C4-2B (cell line): ENCODE measurements around the gene RNF217.

Experiments used
- H3K27ac ChIP-seq: fragments of 450-650 bp; 2 replicates; pipeline ENCODE4 v1.5.1; 2017
- CTCF ChIP-seq: fragments of 450-650 bp; conservative IDR thresholded peaks from 2 replicates; pipeline ENCODE4 v1.5.1; 2017; ENCODE audit warnings: mild to moderate bottlenecking
- ZFX ChIP-seq: fragments of 450-650 bp; IDR thresholded peaks from 2 replicates; pipeline ENCODE4 v1.6.1; 2017

Gene RNF217

DNA sequence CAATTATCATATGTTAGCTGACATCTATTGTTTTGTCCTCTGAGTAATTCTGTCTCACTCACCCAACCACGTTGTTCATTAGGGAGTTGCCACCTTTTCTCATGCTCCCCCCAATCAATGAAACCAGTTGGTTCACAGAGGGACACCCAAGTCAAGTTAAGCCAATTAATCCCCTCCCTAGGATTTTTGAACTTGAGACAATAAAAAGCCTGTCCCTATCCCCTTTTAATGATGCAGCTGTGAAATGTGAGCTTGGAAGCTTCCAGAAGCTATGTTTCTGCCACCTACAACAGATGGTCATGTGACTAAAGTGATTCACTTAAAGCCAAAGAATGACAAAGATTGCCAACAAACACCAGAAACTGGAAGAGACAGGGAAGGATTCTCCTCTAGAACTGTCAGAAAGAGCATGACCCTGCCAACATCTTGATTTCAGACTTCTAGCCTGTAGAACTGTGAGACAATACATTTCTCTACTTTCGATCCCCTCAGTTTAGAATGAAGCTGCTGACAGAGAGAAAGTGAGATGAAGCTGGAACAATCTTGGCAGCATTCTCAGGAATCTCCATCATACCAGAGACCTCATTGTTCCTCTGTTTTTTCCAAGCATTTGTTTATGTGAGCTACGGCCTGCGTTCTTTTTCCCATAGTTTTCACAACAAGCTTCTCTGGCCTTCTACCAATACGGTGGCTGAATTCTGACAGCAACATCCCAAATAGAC is 133.5 kb downstream of the RNF217 start:
- TF ChIP-seq CTCF, result no peak
- no peak for TF ChIP-seq ZFX

GRCh38 chr6:125097186-125097585 is 134.9 kb downstream of the RNF217 start:
- H3K27ac ChIP-seq, result no peak overlapping the region

More for the DNA sequence above, 133.5 kb downstream of the RNF217 start:
- H3K27ac ChIP-seq, result no peak overlapping the region

GRCh38 chr6:125098253-125098652 is 136.0 kb downstream of the RNF217 start:
- no peak overlapping the region for H3K27ac ChIP-seq
- no peak for TF ChIP-seq ZFX
- no peak for TF ChIP-seq CTCF

More at GRCh38 chr6:125097186-125097585, 134.9 kb downstream of the RNF217 start:
- TF ChIP-seq ZFX (no peak), CTCF (no peak)

GRCh38 chr6:125099211-125100073 is 137.2 kb downstream of the RNF217 start:
- no peak; the same call in 1 of the 2 replicates for TF ChIP-seq CTCF
- no peak for TF ChIP-seq ZFX
- H3K27ac ChIP-seq, result no peak overlapping the region

DNA sequence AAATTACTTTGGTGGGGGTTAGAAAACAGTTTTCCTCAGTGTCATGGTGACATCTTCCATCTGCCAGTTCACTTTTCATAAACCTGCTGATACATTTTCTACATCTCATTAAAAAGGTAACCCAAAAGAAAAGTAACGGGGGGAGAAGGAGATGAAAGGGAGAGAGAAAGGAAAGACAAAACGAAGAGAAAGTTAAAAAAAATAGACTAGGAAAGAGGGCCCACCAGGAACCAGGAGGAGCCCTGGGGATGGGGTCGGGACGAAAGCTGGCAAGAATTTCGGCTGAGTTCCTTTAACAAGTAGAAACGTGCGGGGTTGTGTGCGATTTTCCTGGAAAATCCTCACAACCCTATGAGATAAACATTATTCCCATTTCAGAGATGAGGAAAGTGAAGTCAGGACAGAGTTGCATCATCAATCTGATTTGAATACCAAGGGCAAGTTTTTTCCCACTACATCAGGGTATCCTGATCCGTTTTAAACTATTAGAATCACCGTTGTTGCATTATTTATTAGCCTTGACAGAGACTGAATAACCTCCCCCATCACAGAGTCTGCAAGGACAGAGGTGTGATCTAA is 137.9 kb downstream of the RNF217 start:
- no peak overlapping the region for H3K27ac ChIP-seq
- no peak for TF ChIP-seq ZFX
- no peak for TF ChIP-seq CTCF

DNA sequence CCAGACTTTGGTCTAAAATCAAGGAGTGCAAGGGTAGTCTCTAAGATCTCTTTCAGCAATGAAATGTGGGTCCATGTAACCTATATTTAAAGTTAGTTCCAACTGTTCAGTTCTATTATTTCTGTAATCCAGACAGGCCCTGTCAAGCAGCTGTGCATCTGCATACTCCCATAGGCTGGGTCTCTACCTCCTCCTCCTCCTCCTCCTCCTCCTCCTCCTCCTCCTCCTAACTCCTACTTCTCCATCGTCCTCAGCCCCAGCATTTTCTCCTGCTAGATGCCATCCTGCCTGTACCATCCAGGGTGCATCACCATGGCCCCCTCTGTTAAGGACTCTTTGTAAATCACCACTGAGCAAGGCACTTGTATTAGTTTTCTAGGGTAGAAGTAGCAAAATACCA is 138.9 kb downstream of the RNF217 start:
- no peak for TF ChIP-seq CTCF
- TF ChIP-seq ZFX, result no peak
- no peak overlapping the region for H3K27ac ChIP-seq

DNA sequence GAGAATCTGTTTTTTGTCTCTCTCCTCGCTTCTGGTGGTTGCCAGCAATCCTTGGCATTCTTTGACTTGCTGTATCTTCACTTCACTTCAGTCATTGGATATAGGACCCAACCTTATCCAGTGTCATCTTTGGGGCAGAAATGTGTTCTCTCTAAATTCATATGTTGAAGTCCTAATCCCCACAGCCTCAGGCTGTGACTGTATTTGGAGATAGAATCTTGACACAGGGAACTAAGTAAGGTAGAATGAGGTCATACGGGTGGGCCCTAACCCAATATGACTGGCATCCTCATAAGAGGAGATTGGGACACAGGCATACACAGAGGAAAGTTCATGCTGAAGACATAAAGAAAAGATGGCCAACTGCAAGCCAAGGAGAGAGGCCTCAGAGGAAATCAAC is 139.4 kb downstream of the RNF217 start:
- no peak overlapping the region for H3K27ac ChIP-seq
- TF ChIP-seq ZFX (no peak), CTCF (no peak)
